ENCODE results near the gene NFKBIE. TPM values are rescaled to one million over a fixed set of nuclear protein-coding genes. Genes with fewer than 3 reads are reported as not detected.

NFKBIE gene
- total and polyA plus RNA-seq, 2 of the 13 experiments (the other 11 are each of a cell fraction or from before 2014, with no cell fraction given) = 6.7 to 14.5 TPM

GRCh38 chr6:44265007-44265721, at the start of gene NFKBIE (continued):
- TF ChIP-seq ZNF512 (CRISPR knock-in tag; IDR thresholded peaks at IDR 0.05) = no peak
- TF ChIP-seq ZBTB7B (CRISPR knock-in tag; IDR thresholded peaks at IDR 0.05) = 0 out of 2 replicates have a peak, but pooled peaks have one; percentile 52
- TF ChIP-seq ZBTB25 (CRISPR knock-in tag; IDR thresholded peaks at IDR 0.05) = no peak
- no peak for TF ChIP-seq MAF1 (CRISPR knock-in tag; IDR thresholded peaks at IDR 0.05; ENCODE audit: borderline replicate concordance)
- TF ChIP-seq MIXL1 (CRISPR knock-in tag; IDR thresholded peaks at IDR 0.05) = no peak
- TF ChIP-seq ZNF749 (CRISPR knock-in tag; IDR thresholded peaks at IDR 0.05; ENCODE audit: borderline replicate concordance) = peak; percentile 24; the same call in 1 of the 2 replicates
- no peak for TF ChIP-seq ZNF367 (CRISPR knock-in tag; IDR thresholded peaks at IDR 0.05; ENCODE audit: borderline replicate concordance)
- TF ChIP-seq ISX (CRISPR knock-in tag; conservative IDR thresholded peaks at IDR 0.05) = no peak
- peak; percentile 46; the same call in 1 of the 2 replicates for TF ChIP-seq ZIK1 (CRISPR knock-in tag; IDR thresholded peaks at IDR 0.05; ENCODE audit: borderline replicate concordance, low read depth)
- TF ChIP-seq ZFP36L1 (CRISPR knock-in tag; IDR thresholded peaks at IDR 0.05) = no peak
- TF ChIP-seq CHCHD3 (CRISPR knock-in tag; IDR thresholded peaks at IDR 0.05) = peak; percentile 95
- TF ChIP-seq JDP2 (CRISPR knock-in tag; IDR thresholded peaks at IDR 0.05; ENCODE audit: borderline replicate concordance) = no peak
- no peak for TF ChIP-seq MAFG (CRISPR knock-in tag; IDR thresholded peaks at IDR 0.05)
- TF ChIP-seq ETV6 (CRISPR knock-in tag; conservative IDR thresholded peaks at IDR 0.05) = no peak; the same call in 1 of the 2 replicates
- peak; percentile 25; the same call in 1 of the 2 replicates for TF ChIP-seq AKAP8 (CRISPR knock-in tag; IDR thresholded peaks at IDR 0.05)
- TF ChIP-seq ZNF776 (CRISPR knock-in tag; IDR thresholded peaks at IDR 0.05) = peak; percentile 89; the same call in 1 of the 2 replicates
- TF ChIP-seq ZNF451 (CRISPR knock-in tag; IDR thresholded peaks at IDR 0.05) = peak; percentile 32; the same call in 1 of the 2 replicates
- peak; percentile 94 for TF ChIP-seq CTCF (CRISPR knock-in tag; IDR thresholded peaks at IDR 0.05)
- TF ChIP-seq TOE1 (CRISPR knock-in tag; IDR thresholded peaks at IDR 0.05) = no peak
- no peak for TF ChIP-seq RORA (CRISPR knock-in tag; IDR thresholded peaks at IDR 0.05)
- no peak for TF ChIP-seq NFKBIZ (CRISPR knock-in tag; IDR thresholded peaks at IDR 0.05)
- no peak for TF ChIP-seq ZUFSP (CRISPR knock-in tag; IDR thresholded peaks at IDR 0.05; ENCODE audit: borderline replicate concordance)
- no peak for TF ChIP-seq TERF1 (CRISPR knock-in tag; IDR thresholded peaks at IDR 0.05)
- TF ChIP-seq ZNF7 (CRISPR knock-in tag; IDR thresholded peaks at IDR 0.05) = no peak

Measured in HepG2 (cell line).